Erythroblast (primary cell): ENCODE data around the gene ZFYVE16.
"Not testable (repeated sequence)": the region's sequence is repeated elsewhere in the genome, so short reads cannot be mapped to it uniquely, and the experiment has no call there.

ENCODE experiments used
- DNase-seq, 2 experiments: peaks; one replicate each; lab custom pipeline; 2025; lab: John Stamatoyannopoulos, UW
- GATA1 ChIP-seq: IDR thresholded peaks from 2 replicates; pipeline ENCODE4 v1.6.1; 2011; ENCODE audit warnings: low read depth, mild to moderate bottlenecking, control low read depth, low read length, moderate library complexity
- POLR2A ChIP-seq: IDR thresholded peaks from 2 replicates; pipeline ENCODE4 v1.6.1; 2011; ENCODE audit warnings: mild to moderate bottlenecking, low read length

ZFYVE16 gene

DNA sequence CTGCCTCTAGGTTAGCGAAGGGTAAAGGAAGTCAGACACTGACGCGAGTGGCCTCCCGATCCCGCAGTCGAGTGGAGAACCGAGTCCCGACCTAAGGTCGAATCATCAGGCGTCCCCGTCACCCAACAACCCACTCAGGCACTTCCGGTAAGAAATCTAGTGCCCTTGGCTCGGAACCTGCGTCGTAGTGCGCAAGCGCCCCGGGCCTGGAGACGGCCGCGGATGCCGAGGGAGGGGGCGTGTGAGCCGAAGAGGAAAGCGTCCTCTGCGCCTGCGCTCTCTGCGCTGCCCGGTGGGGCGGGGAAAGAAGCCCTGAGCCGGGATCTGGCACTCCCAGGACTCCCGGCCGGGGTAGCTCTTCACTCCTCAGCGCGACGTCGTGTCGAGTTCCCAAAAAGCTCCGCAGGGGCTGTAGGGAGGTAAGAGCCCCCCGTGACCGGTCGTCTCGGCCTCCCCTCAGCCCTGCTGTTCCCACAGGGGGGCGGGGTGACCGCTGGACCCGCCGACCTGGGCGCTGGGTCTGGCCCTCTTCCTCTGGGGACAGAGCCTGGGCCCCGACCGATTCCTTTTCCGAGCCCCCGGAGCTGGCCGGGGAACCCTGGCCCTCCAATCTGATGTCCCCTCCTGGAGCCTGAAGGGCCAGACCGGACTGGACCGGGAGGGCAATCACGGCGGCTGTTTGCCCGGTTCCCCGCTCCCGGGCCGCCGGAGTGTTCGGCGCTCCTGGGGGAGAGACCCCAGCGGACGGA is at the start of gene ZFYVE16:
TSS of gene ZFYVE16 (plus strand) at position 330 of the 749 bp plus-strand sequence. CDS start 26,084 bp downstream, outside the sequence.
- TF ChIP-seq POLR2A (peak; percentile 94), GATA1 (no peak)
- DNase-seq: peak; percentile 95 to 98

DNA sequence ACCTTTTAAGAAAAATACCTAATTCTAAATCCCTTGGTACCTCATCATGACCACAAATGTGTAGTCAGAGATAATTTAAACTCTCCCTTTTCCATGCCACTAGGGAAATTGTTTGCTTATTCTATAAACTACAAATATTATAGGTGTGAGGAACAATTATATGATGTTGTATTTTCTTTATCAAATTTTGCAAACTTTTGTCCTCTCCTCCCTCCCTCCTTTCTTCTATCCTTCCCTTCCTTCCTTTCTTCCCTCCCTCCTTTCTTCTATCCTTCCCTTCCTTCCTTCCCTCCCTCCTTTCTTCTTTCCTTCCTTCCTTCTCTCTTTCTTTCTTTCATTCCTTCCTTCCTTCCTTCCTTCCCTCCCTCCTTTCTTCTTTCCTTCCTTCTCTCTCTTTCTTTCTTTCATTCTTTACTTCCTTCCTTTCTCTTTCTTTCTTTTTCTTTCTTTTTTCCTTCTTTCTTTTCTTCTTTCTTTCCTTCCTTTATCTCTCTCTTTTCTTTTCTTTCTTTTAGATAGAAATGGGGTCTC is 46.9 kb upstream of the ZFYVE16 start:
- DNase-seq: no peak
- no peak for TF ChIP-seq GATA1
- TF ChIP-seq POLR2A: no peak

DNA sequence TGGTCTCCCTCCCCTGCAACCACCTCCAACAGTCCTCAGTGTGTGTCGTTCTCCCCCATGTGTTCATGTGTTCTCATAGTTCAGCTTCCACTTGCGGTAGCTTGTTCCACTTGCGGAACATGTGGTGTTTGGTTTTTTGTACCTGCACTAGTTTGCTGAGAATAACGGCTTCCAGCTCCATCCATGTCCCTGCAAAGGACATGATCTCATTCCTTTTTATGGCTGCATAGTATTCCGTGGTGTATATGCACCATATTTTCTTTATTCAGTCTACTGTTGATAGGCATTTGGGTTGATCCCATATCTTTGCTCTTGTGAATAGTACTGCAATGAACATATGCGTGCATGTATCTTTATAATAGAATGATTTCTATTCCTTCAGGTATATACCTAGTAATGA is 43.0 kb upstream of the ZFYVE16 start:
- DNase-seq: no peak
- TF ChIP-seq GATA1 (no peak), POLR2A (no peak)

DNA sequence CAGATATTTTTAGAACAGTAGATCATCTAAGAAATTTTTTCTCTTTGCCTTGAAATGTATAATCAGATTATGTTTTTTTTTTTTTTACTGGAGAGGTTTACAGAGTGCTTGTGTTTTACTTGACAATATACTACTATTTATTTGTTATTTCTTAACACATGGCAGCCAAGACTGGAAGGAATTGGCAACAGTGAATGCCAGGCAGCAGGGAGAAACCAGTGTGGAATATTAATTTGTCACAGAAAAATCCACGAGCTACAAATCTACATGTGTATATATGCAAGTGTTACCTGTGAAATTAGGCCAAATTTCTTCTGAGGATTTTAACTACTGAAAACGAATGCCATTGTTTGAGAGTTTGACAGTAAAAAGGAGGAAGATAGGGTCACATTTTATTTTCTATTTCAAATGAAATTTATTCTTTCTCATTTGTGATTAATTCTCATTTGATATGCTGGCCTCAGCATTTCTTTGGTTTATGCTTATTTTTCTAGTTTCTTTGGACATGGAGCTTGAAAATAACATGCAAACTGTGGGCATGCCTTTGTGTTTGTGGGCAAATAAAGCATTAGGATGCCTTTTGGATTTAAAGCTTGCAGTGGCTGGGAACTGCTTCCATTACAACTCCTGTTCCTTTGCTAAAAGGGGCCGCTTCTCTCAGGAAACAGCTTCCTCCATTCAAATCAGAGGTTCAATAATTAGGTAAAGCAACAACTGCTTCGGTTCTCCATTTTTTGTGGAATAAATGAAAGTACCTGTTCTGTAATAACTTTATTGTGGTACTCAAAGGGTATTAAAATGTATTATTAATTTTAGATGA is 39.0 kb upstream of the ZFYVE16 start:
- TF ChIP-seq GATA1 (no peak), POLR2A (no peak)
- no peak for DNase-seq

DNA sequence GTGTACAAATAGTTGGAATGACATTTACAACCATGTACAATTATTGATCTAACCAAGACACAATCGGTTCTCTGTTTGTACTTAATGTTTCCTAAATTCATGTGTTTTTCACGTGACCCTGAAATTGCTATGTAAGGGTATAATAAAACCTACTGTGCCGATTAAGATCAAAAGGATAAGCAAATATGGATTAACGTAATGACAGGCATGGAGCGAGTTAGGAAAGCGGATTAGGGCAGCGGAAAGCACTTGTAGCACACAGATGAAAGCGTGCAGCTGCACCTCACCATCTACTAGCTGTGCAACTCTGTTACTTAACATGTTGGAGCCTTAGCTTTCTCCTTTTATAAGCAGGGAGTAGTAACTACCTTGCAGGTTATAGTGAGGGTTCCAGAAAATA is 38.3 kb upstream of the ZFYVE16 start:
- TF ChIP-seq GATA1: no peak
- no peak for TF ChIP-seq POLR2A
- DNase-seq: no peak

DNA sequence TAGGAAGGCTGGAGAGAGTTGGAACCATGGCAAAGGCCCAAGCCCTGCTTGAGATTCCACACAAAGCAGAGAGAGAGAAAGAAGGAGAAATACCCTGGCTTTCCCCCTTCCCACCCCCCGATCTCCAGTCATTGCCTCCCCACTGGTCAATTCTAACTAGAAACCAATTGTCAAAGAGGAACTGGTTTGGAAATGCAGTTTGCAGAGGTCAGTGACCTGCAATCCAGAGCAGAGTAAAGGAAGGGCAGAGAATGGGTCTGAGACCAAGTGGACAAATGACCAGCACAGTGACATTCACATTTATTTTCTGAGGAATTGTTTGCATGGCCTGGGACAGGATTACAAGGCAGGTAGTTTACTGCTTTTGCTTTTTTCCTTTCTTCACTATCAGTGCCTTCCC is 37.5 kb upstream of the ZFYVE16 start:
- no peak for DNase-seq
- no peak for TF ChIP-seq GATA1
- no peak for TF ChIP-seq POLR2A

DNA sequence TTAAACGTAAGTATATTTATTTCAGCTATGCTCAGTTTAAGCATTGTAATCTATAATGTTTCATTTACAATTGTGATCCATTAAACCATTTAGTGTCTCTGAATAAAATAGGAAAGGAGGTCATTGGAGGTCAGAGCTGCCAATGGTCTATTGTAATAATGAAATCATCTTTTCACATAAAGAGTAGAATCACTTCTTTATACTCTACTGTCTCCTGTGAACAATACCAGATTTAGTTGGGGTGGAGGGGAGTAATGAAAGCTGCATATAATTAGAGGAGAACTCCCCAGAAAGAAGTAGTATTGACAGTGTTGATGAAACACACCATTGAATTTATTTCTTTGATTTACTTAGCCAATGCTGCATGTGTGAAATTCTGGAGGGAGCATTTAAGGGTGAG is 35.1 kb upstream of the ZFYVE16 start:
- TF ChIP-seq POLR2A (no peak), GATA1 (no peak)
- DNase-seq: no peak

DNA sequence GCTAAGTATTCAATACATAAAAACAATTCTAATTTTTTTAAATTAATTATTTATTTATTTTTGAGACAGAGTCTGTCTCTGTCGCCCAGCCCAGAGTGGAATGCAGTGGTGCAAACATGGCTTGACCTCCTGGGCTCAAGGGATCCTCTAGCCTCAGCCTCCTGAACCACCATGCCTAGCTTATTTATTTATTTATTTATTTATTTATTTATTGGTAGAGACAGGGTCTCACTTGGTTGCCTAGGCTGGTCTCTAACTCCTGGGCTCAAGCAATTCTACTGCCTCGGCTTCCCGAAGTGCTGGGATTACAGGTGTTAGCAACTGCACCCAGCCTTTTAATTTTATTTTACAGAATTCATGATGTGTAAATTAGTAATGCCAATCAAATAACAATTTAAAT is 33.7 kb upstream of the ZFYVE16 start:
- no peak for DNase-seq
- TF ChIP-seq POLR2A: no peak
- no peak for TF ChIP-seq GATA1

DNA sequence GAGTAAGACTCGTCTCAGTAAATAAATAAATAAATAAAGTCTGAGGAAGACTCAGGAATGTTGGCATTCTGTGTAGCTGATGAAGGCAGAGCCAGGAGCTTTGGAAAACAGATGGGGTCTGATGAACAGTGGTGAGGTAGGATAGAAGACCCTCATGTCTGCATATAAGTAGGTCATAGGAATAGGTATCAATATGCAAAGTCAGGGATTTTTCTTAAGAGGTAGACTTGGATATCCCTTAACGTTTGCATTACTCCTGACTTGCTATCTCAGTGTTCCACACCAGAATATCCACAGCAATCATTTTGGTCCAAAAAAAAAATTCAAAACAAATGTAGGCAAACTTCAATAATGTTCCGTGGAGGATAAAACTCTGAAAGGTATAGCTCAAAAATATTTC is 31.3 kb upstream of the ZFYVE16 start:
- DNase-seq: no peak
- no peak for TF ChIP-seq POLR2A
- no peak for TF ChIP-seq GATA1

DNA sequence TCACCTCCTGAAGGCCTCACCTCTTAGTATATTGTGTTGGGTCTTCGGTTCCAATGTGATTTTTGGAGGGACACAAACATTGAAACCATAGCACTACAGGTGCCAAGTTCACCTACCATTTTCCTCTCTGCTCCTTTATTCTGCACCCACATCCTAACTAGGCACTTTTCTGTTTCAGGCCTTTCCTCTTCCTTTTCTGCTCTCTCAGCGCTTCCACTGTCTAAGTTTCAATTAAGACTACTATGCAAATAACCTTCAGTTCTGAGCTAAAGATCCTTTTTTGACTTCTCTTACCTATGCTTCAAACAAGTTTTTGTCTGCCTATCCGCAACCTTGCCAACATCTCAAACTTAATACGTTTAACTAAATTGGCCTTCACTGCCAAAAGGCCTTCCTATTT is 25.4 kb upstream of the ZFYVE16 start:
- TF ChIP-seq GATA1: no peak
- TF ChIP-seq POLR2A: no peak
- no peak for DNase-seq

DNA sequence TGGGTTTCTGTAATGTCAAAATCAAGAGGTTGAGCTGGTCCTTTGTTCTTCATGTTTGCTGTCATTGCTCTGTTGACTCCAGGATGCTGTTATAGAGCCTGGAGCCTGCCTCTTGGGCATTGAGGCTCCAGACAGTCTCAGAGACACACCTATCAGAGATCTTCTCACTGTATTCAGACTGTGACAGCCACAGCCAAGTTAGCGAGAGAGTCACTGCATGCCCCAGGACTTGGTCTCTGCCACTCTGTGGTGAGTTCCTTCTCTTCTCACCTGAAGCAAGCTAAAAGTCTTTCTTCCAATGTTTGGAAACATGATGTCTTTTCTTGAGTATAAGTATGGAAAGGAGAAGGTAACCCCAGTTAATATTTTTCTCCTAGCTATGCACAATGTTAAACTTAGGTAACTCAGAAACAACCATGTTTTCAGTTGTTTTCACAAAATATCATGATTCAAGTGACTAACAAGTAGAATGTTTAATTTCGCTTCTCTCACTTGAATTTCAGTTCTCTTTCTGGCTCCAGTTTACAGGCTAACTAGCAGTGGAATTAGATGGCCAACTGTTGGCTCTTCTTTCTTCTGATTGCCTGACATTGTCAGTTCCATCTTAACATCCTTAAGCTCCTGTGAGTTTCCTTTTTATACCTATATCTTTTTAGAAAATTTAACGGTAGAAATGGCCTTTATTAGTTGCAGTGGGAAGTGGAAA is 20.6 kb upstream of the ZFYVE16 start:
- TF ChIP-seq POLR2A (no peak), GATA1 (no peak)
- no peak for DNase-seq

DNA sequence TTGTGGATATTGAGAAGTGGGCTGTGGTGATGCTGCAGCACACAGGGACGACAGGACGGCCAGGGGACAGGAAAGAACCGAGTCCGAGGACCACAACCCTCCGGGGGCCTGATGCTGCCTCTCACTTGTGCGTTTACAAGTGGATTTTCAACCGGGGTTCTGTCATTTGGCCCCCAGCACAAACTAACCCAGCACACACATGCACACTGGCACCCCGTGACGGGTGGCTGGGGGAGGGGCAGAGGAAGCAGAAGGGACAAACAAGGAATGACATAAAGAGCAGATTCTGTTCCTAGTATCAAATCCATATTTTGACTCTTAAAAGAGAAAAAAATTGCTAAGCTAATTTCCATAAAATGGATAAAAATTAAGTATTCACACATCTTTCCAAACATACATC is 18.3 kb upstream of the ZFYVE16 start:
- TF ChIP-seq GATA1: no peak
- no peak for TF ChIP-seq POLR2A
- DNase-seq: no peak

DNA sequence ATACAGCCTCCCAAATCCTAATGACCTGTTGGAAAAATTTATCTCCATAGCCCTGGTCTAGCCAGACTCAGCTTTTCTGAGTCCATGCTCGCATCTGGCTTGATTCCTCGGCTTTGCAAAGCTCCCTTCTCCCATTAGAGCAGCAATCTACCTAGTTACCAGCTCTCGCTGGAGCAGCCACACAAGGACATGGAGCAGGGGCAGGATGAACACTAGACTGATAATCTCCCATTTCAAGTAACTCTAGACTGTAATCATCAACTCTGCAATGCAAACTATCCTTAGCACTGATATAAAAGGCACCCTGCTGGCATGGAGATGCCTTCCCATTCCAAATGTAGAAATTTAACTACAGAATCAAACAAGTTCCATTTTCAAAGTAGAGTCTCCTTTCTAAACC is 17.5 kb upstream of the ZFYVE16 start:
- DNase-seq: not testable (repeated sequence)

DNA sequence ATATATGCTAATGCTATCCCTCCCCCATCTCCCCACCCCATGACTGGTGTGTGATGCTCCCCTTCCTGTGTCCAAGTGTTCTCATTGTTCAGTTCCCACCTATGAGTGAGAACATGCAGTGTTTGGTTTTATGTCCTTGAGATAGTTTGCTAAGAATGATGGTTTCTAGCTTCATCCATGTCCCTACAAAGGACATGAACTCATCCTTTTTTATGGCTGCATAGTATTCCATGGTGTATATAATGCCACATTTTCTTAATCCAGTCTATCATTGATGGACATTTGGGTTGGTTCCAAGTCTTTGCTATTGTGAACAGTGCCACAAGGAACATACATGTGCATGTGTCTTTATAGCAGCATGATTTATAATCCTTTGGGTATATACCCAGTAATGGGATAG is 16.6 kb upstream of the ZFYVE16 start:
- DNase-seq: not testable (repeated sequence)
